Measurements from ENCODE around the gene RHBG.

Gene RHBG

GRCh38 chr1:156386949-156387869 is 18.2 kb downstream of the RHBG start:
- no peak for DNase-seq

GRCh38 chr1:156387870-156388173 is 18.8 kb downstream of the RHBG start:
- DNase-seq = no peak

DNA sequence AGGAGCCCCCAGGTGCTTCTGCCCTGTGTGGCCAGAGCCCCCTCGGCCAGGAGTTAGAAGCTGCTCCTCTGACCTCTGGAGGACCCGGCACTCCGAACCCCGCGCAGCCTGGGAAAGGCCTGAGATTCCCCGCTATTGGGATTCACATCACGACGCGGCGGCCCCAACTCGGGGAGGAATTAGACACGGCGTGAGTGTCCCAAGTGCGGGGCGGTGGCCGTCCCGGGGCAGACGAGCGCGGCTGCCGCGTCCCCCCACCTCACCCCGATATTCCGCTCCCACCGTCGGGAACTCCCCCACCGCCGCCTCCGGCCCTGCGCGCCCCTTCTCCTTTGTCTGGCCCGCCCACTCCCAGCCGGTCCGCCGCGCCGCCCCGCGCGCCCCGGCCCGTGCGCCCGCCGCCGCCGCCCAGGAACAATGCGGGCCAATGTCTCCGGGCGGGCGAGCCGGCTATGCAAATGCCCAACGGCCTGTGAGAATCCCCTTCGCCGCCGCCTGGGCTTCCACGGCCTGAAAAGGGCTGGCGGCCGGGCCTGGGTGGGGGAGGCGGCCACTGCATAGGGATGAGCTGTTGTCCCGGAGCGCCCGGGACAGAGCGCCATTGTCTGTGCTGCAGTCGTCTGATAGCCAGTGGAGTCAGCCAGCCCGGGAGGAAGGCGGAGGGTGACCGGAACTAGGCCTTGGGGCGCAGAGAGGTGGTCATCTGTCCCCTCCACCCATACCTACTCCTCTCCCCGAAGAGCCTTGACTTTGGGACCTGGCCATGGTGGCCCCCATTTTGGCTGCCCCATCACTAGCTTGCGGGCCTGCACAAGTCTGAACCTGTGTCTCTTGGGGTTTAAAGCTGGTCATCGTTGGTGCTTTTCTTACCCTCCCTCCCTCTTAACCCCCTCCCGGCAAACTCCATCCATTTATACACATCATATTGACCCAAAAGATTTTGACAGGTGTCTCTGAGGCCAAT is 19.4 kb downstream of the RHBG start:
- no peak for DNase-seq

GRCh38 chr1:156389311-156389710 is 20.3 kb downstream of the RHBG start:
- no peak for DNase-seq

GRCh38 chr1:156390469-156391365 is 21.7 kb downstream of the RHBG start:
- no peak for DNase-seq

- DNase-seq = no peak
Measured at GRCh38 chr1:156391366-156391677, 22.3 kb downstream of the RHBG start.

- DNase-seq = no peak
Measured at GRCh38 chr1:156391701-156392100, 22.7 kb downstream of the RHBG start.

DNA sequence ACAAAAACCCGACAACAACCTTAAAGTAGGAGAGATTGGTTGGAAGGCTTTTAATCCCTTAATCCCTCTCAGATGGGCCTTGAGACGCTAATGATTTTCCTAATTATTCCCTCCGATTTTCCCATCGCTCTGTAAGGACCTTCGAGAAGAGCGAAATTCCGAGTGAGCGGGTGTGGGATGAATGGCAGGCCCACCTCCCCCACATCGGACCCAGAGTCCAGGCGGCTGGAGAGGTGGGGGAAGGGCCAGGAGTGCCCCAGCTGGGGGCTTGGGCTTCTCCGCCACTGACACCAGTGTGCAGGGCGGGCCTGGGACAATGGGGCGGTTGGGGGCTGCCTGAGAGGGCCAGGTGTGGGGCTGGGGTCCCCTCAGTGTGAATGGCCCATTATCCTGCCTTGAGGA is 23.4 kb downstream of the RHBG start:
- no peak for DNase-seq

DNA sequence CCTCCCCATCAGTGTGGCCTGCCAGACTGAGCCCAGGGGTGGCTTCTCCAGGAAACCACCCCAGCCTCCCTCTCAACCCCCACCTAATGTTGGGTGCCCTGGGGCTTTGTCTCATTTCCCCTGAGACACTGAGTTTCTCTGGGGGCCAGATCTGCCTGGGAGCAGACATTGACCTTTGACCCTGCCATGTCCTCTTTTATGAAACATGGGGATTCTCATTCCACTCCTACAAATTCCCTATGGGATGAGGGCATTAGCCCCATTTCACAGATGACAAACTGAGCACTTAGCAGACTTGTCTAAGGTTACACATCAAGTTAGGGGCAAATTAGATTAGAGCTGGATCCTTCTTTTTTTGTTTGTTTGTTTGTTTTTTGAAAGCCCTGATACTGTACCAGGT is 24.1 kb downstream of the RHBG start:
- no peak for DNase-seq

GRCh38 chr1:156394082-156394481 is 25.1 kb downstream of the RHBG start:
- no peak for DNase-seq

DNA sequence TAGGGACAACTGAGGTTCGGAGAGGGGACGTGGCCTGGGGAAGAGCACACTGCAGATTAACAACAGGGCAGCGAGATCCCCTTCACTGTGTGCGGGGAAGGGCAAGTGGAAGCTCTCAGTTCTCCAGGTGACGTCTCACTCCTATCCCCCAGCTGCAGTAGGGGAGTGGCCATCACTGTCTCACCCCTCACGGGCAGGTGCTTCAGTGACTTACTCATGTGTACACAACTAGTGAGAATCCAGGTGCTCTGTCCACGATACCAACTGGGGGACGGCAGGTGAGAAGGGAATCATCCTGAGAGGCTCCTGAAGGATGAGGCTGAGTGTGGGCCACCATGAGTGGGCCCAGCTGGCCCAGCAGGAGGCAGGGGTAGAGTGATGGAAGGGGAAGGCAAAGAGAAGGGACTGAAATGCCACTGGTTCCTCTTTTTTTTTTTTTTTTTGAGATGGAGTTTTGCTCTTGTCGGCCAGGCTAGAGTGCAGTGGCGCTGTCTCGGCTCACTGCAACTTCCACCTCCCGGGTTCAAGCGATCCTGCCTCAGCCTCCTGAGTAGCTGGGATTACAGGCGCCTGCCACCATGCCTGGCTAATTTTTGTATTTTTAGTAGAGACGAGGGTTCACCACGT is 25.9 kb downstream of the RHBG start:
- no peak for DNase-seq

- no peak for DNase-seq
Measured at GRCh38 chr1:156399355-156400125, 30.5 kb downstream of the RHBG start.

- DNase-seq = no peak
Measured at GRCh38 chr1:156400191-156400935, 31.4 kb downstream of the RHBG start.

DNA sequence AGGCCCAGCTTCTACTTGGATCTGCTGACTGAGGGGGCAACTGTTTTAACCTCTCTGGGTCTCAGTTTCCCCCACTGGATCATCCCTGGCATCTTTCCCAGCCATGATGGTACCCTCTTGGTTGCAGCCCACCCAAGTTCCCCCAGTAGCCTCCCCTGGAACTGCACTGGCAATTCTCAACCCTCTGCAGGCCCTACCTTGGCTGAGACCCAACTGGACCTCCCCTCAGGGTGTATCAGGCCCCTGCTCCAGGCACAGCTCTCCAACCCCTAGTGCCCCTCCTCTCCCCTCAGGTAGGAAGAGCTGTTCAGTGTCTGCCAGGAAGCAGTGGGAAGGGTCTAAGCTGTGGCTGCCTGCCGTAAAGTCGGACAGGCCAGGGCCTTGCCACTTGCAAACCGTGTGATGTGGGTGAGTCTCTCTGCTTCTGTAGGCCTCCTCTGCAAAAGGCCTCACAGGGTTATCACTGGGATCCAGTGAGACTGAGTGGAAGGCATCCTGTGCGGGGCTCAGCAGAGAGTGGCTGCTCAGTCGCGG is 32.1 kb downstream of the RHBG start:
- no peak for DNase-seq

- DNase-seq = no peak
Measured at GRCh38 chr1:156401681-156402081, 32.7 kb downstream of the RHBG start.

DNA sequence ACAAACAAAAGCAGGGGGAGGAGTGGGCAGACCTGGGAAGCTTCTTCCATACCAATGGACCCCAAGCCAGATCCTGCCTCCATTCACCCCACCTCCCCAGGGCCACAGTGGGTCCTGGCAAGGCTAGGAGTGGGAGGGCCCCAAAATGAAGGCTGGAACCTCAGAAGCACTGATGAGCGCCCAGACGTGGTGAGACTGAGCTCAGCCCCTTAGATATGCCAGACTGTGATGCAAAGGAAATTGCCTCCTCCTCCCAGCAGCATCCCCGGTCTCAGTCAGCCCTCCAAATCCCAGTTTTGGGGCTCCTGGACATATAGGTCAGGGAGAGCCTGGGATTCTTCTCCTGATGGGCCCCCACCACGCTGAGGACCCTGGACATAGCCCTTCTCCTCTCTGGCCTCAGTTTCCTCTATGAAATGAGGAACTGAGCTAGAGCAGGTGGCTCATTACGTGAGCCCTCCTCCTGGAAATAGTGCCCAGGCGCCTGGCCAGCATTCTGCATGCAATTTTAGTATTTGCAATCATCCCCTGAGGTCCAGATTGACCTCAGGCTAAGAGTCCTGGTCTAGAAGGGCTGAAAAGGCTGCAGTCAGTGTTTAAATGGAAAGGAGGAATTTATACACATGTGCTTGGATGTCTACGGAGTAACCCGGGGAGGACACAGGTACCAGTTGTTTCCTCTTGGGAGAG is 33.5 kb downstream of the RHBG start:
- DNase-seq = no peak

- no peak for DNase-seq
Measured at GRCh38 chr1:156405670-156406069, 36.7 kb downstream of the RHBG start.

DNA sequence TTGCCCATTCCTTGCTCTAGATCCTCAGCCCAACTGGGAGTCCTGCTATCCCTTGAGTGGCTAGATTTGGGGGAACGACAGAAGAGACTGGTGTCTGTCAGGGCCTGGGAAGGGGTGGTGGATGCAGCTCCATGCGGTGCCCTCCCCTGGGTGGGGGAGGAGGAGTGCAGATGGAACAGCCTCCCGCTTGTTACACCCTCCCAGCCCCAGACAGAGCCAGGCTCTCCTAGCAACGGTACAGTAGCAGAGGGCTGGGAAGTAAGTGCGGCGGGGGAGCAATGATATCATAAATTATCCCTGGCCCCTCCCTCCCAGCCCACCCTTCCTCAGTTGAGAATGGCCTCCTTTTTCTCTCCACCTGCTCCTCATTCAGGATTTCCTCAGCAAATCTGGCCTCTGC is 37.2 kb downstream of the RHBG start:
- no peak for DNase-seq

GRCh38 chr1:156407344-156407743 is 38.3 kb downstream of the RHBG start:
- DNase-seq = no peak

GRCh38 chr1:156407760-156408159 is 38.7 kb downstream of the RHBG start:
- DNase-seq = no peak
